ENCODE data around the gene CPHXL2. TPM values are rescaled to one million over a fixed set of nuclear protein-coding genes. Genes with fewer than 3 reads are reported as not detected.

The CPHXL2 gene
- total and polyA plus RNA-seq, 7 experiments from 2014 or later = not detected

DNA sequence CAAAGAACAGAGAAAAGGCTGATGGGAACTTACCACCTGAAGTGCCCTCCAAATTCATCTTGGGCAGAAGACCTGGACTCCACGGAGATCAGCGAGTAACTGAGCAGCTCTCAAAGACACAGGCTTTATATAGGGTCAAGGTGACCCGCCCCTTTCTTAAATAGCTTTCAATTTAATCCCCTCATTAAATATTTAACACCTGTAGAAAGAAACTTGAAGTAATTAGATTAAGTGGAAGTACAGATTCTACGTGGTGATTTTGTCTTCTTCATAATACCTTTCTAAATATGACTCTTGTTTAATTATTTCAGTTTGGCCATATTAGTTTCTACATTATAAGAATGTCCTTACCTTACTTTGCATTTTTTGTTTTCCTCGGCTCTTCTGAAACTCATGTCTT, 24.6 kb upstream of the CPHXL2 start, which contains the start of gene DUXB:
TSS of gene DUXB (minus strand) at position 101 of the 400 bp plus-strand sequence. CDS start at position 58, 43 bp downstream.
- Histone ChIP-seq H3K4me3 (ENCODE audit: low read length) (no peak within 1 kb of the TSS), H3K36me3 (ENCODE audit: control insufficient read depth in 2 of 3, insufficient read depth in 3 of 3, low read length in 3 of 3) (no peaks in the 10 kb centered on the region), H3K4me1 (ENCODE audit: control insufficient read depth in 2 of 2, insufficient read depth in 2 of 2, low read length in 2 of 2) (no peaks in the 10 kb centered on the region), H3K27me3 (ENCODE audit: control insufficient read depth in 2 of 2, insufficient read depth in 2 of 2, low read length in 2 of 2) (no peaks in the 10 kb centered on the region), H3K27ac (ENCODE audit: low read depth, low read length) (no peak within 1 kb of the TSS), H3K9me3 (ENCODE audit: control insufficient read depth in 2 of 3, low read length in 3 of 3) (no peaks in the 10 kb centered on the region)
- Mint-ChIP-seq H3K4me1 (no peaks in the 10 kb centered on the region), H3K4me3 (no peak within 1 kb of the TSS), H3K9me3 (peaks cover 0 to 4% (median 0%) of the 10 kb centered on the region in 11 donors), H3K27me3 (peaks cover 0 to 5% (median 4%) of the 10 kb centered on the region in 5 donors), H3K36me3 (peaks cover 0 to 5% (median 0%) of the 10 kb centered on the region in 5 donors), H3K27ac (no peak within 1 kb of the TSS)
- CTCF ChIA-PET = no interaction called here
- DNase-seq (no peak), ATAC-seq (no peak)
- POLR2A ChIA-PET = no interaction called here
- intact Hi-C loops (cut with micrococcal nuclease) = no loop called here

DNA sequence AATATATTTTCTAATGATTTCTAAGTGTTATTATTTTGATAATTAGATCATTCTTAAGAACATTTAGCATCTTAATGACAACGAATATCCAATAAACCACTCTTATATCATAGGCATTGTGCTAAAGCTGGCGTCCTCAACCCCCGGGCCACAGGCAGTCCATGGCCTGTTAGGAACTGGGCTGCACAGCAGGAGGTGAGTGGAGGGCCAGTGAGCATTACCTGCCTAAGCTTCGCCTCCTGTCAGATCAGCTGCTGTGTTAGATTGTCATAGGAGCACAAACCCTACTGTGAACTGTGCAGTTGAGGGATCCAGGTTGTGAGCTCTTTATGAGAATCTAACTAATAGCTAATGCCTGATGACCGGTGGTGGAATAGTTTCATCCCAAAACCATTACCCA, 20.8 kb upstream of the CPHXL2 start:
- CTCF ChIA-PET = no interaction called here
- Histone ChIP-seq H3K27ac (ENCODE audit: low read depth, low read length) (no peak overlapping the region), H3K36me3 (ENCODE audit: control insufficient read depth in 2 of 3, insufficient read depth in 3 of 3, low read length in 3 of 3) (no peaks in the 10 kb centered on the region), H3K4me1 (ENCODE audit: control insufficient read depth in 2 of 2, insufficient read depth in 2 of 2, low read length in 2 of 2) (no peaks in the 10 kb centered on the region), H3K4me3 (ENCODE audit: low read length) (no peak overlapping the region), H3K27me3 (ENCODE audit: control insufficient read depth in 2 of 2, insufficient read depth in 2 of 2, low read length in 2 of 2) (no peaks in the 10 kb centered on the region), H3K9me3 (ENCODE audit: control insufficient read depth in 2 of 3, low read length in 3 of 3) (no peaks in the 10 kb centered on the region)
- DNase-seq (no peak), ATAC-seq (no peak)
- H3K4me3 Mint-ChIP-seq = no peak overlapping the region
- intact Hi-C loops (cut with micrococcal nuclease) = no loop called here
- no peaks in the 10 kb centered on the region for H3K27me3 Mint-ChIP-seq
- no peak overlapping the region for H3K27ac Mint-ChIP-seq
- no peaks in the 10 kb centered on the region for H3K9me3 Mint-ChIP-seq
- H3K36me3 Mint-ChIP-seq = no peaks in the 10 kb centered on the region
- H3K4me1 Mint-ChIP-seq = peaks cover 0 to 5% (median 0%) of the 10 kb centered on the region in 7 donors
- POLR2A ChIA-PET = no interaction called here

GRCh38 chr16:75695708-75696107, 18.9 kb upstream of the CPHXL2 start:
- Mint-ChIP-seq H3K4me1 (peaks cover 0 to 5% (median 0%) of the 10 kb centered on the region in 7 donors), H3K9me3 (no peaks in the 10 kb centered on the region), H3K36me3 (no peaks in the 10 kb centered on the region), H3K27ac (no peak overlapping the region), H3K4me3 (no peak overlapping the region), H3K27me3 (no peaks in the 10 kb centered on the region)
- H3K4me3 ChIP-seq (ENCODE audit: low read length) = no peak overlapping the region
- DNase-seq (no peak), ATAC-seq (no peak)
- POLR2A ChIA-PET = no interaction called here
- no peaks in the 10 kb centered on the region for H3K27me3 ChIP-seq (ENCODE audit: control insufficient read depth in 2 of 2, insufficient read depth in 2 of 2, low read length in 2 of 2)
- H3K27ac ChIP-seq (ENCODE audit: low read depth, low read length) = no peak overlapping the region
- intact Hi-C loops (cut with micrococcal nuclease) = no loop called here
- no peaks in the 10 kb centered on the region for H3K9me3 ChIP-seq (ENCODE audit: control insufficient read depth in 2 of 3, low read length in 3 of 3)
- CTCF ChIA-PET = no interaction called here
- H3K36me3 ChIP-seq (ENCODE audit: control insufficient read depth in 2 of 3, insufficient read depth in 3 of 3, low read length in 3 of 3) = no peaks in the 10 kb centered on the region
- no peaks in the 10 kb centered on the region for H3K4me1 ChIP-seq (ENCODE audit: control insufficient read depth in 2 of 2, insufficient read depth in 2 of 2, low read length in 2 of 2)

GRCh38 chr16:75687361-75687760, 10.6 kb upstream of the CPHXL2 start:
- Mint-ChIP-seq H3K27me3 (peaks cover 0 to 5% (median 0%) of the 10 kb centered on the region in 5 donors), H3K36me3 (peaks cover 0 to 9% (median 8%) of the 10 kb centered on the region in 5 donors), H3K4me3 (no peak overlapping the region), H3K27ac (no peak overlapping the region), H3K9me3 (peaks cover 0 to 9% (median 3%) of the 10 kb centered on the region in 11 donors), H3K4me1 (peaks cover 0 to 2% (median 0%) of the 10 kb centered on the region in 7 donors)
- H3K4me3 ChIP-seq (ENCODE audit: low read length) = no peak overlapping the region
- ChIA-PET CTCF (no interaction called here), POLR2A (no interaction called here)
- H3K4me1 ChIP-seq (ENCODE audit: control insufficient read depth in 2 of 2, insufficient read depth in 2 of 2, low read length in 2 of 2) = no peaks in the 10 kb centered on the region
- intact Hi-C loops (cut with micrococcal nuclease) = no loop called here
- ATAC-seq (no peak), DNase-seq (no peak)
- H3K36me3 ChIP-seq (ENCODE audit: control insufficient read depth in 2 of 3, insufficient read depth in 3 of 3, low read length in 3 of 3) = no peaks in the 10 kb centered on the region
- no peaks in the 10 kb centered on the region for H3K27me3 ChIP-seq (ENCODE audit: control insufficient read depth in 2 of 2, insufficient read depth in 2 of 2, low read length in 2 of 2)
- no peaks in the 10 kb centered on the region for H3K9me3 ChIP-seq (ENCODE audit: control insufficient read depth in 2 of 3, low read length in 3 of 3)
- H3K27ac ChIP-seq (ENCODE audit: low read depth, low read length) = no peak overlapping the region

GRCh38 chr16:75682308-75682707, 5.5 kb upstream of the CPHXL2 start:
- Mint-ChIP-seq H3K9me3 (peaks cover 0 to 9% (median 3%) of the 10 kb centered on the region in 11 donors), H3K27me3 (peaks cover 0 to 3% (median 0%) of the 10 kb centered on the region in 5 donors), H3K27ac (no peak overlapping the region), H3K4me3 (no peak overlapping the region), H3K36me3 (peaks cover 0 to 7% (median 5%) of the 10 kb centered on the region in 5 donors), H3K4me1 (no peaks in the 10 kb centered on the region)
- Histone ChIP-seq H3K27ac (ENCODE audit: low read depth, low read length) (no peak overlapping the region), H3K4me1 (ENCODE audit: control insufficient read depth in 2 of 2, insufficient read depth in 2 of 2, low read length in 2 of 2) (no peaks in the 10 kb centered on the region), H3K36me3 (ENCODE audit: control insufficient read depth in 2 of 3, insufficient read depth in 3 of 3, low read length in 3 of 3) (no peaks in the 10 kb centered on the region), H3K9me3 (ENCODE audit: control insufficient read depth in 2 of 3, low read length in 3 of 3) (no peaks in the 10 kb centered on the region), H3K27me3 (ENCODE audit: control insufficient read depth in 2 of 2, insufficient read depth in 2 of 2, low read length in 2 of 2) (no peaks in the 10 kb centered on the region), H3K4me3 (ENCODE audit: low read length) (no peak overlapping the region)
- intact Hi-C loops (cut with micrococcal nuclease) = no loop called here
- ChIA-PET POLR2A (no interaction called here), CTCF (no interaction called here)
- no peak for DNase-seq
- no peak for ATAC-seq

- intact Hi-C loops (cut with micrococcal nuclease) = no loop called here
- H3K36me3 Mint-ChIP-seq = peaks cover 0 to 7% (median 3%) of the 10 kb centered on the region in 5 donors
- DNase-seq (no peak), ATAC-seq (no peak)
- H3K9me3 Mint-ChIP-seq = peaks cover 0 to 5% (median 0%) of the 10 kb centered on the region in 11 donors
- Histone ChIP-seq H3K9me3 (ENCODE audit: control insufficient read depth in 2 of 3, low read length in 3 of 3) (no peaks in the 10 kb centered on the region), H3K36me3 (ENCODE audit: control insufficient read depth in 2 of 3, insufficient read depth in 3 of 3, low read length in 3 of 3) (no peaks in the 10 kb centered on the region), H3K27ac (ENCODE audit: low read depth, low read length) (no peak overlapping the region), H3K27me3 (ENCODE audit: control insufficient read depth in 2 of 2, insufficient read depth in 2 of 2, low read length in 2 of 2) (no peaks in the 10 kb centered on the region), H3K4me3 (ENCODE audit: low read length) (no peak overlapping the region), H3K4me1 (ENCODE audit: control insufficient read depth in 2 of 2, insufficient read depth in 2 of 2, low read length in 2 of 2) (no peaks in the 10 kb centered on the region)
- POLR2A ChIA-PET = no interaction called here
- H3K27ac Mint-ChIP-seq = no peak overlapping the region
- peaks cover 0 to 1% (median 0%) of the 10 kb centered on the region in 5 donors for H3K27me3 Mint-ChIP-seq
- H3K4me3 Mint-ChIP-seq = no peak overlapping the region
- CTCF ChIA-PET = no interaction called here
- H3K4me1 Mint-ChIP-seq = no peaks in the 10 kb centered on the region
Measured at GRCh38 chr16:75679366-75679765, 2.6 kb upstream of the CPHXL2 start.

DNA sequence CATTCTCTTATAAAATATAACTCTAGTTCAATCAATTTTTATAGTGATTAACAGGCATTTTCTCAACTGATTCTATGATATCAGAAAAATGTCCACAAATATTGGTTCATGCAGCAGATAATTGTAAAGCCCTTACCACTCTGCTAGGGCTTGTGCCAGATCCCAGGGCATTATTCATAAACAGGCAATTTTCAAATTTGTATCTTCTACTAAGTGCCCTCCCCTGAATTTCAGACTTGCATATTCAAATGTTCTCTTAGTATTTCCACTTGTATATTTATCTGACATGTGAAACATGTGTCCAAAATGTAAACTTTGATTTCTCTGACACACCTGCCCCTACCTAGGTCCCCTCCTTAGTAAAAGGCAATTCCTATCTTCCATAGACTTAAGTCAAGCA, 9.3 kb downstream of the CPHXL2 start:
- no peaks in the 10 kb centered on the region for H3K4me1 ChIP-seq (ENCODE audit: control insufficient read depth in 2 of 2, insufficient read depth in 2 of 2, low read length in 2 of 2)
- Mint-ChIP-seq H3K9me3 (peaks cover 0 to 2% (median 0%) of the 10 kb centered on the region in 11 donors), H3K27ac (no peak overlapping the region), H3K4me3 (no peak overlapping the region), H3K4me1 (no peaks in the 10 kb centered on the region), H3K36me3 (peaks cover 0 to 10% (median 0%) of the 10 kb centered on the region in 5 donors), H3K27me3 (no peaks in the 10 kb centered on the region)
- no peak for ATAC-seq
- no peak for DNase-seq
- H3K27me3 ChIP-seq (ENCODE audit: control insufficient read depth in 2 of 2, insufficient read depth in 2 of 2, low read length in 2 of 2) = no peaks in the 10 kb centered on the region
- ChIA-PET POLR2A (no interaction called here), CTCF (no interaction called here)
- no peaks in the 10 kb centered on the region for H3K36me3 ChIP-seq (ENCODE audit: control insufficient read depth in 2 of 3, insufficient read depth in 3 of 3, low read length in 3 of 3)
- no peak overlapping the region for H3K4me3 ChIP-seq (ENCODE audit: low read length)
- intact Hi-C loops (cut with micrococcal nuclease) = no loop called here
- no peak overlapping the region for H3K27ac ChIP-seq (ENCODE audit: low read depth, low read length)
- H3K9me3 ChIP-seq (ENCODE audit: control insufficient read depth in 2 of 3, low read length in 3 of 3) = no peaks in the 10 kb centered on the region
